HG02852 (cell line): ENCODE data around the gene GRB2.
A peak's percentile ranks its signal among the peaks of the same experiment; 100 is the strongest.

Experiments
- ATAC-seq: cut with Tn5 transposase; IDR thresholded peaks from one replicate; pipeline ENCODE4 v1.9.1; 2021; ENCODE audit warnings: mild to moderate bottlenecking, moderate library complexity; ENCODE audit not compliant: unreplicated experiment

The GRB2 gene

GRCh38 chr17:75414488-75414887 is 9.0 kb upstream of the GRB2 start:
- no peak for ATAC-seq

- no peak for ATAC-seq
Measured at GRCh38 chr17:75412455-75413317, 7.2 kb upstream of the GRB2 start.

- no peak for ATAC-seq
Measured at GRCh38 chr17:75411328-75412067, 6.0 kb upstream of the GRB2 start.

- ATAC-seq = no peak
Measured at GRCh38 chr17:75410141-75410540, 4.7 kb upstream of the GRB2 start.

DNA sequence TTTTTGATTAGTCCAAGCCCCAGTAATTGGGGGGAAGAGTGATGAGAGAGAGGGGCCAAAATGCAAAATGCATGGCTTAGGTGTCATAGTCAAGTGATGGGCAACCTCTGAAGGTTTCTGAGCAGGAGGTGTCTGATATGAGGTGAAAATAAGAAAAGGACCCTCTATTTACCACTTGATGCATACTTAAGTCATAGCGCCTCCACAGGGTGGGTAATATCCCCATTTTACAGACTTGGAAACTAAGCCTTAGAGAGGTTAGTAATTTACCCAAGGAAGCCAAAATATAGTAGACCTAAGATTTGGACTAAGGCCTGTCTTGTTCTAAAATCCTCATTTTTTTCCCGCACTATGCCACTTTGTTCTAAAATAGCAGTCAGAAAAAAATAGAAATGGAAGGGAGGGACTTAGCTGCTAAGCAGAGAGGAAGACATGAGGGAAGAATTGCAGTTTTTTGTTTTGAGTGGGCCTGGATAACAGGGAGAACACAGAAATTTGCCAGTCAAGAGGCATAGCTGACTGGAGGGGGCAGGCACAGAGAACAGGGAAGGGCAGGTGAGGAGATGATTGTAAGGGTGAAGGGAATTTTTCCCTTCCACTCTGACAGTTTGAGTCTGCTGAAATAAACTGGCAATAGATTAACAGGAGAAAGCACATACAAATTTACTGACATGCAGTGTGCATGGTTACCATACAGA is 2.3 kb upstream of the GRB2 start:
- ATAC-seq = no peak

- no peak for ATAC-seq
Measured at GRCh38 chr17:75406222-75406615, 741 bp upstream of the GRB2 start.

GRCh38 chr17:75404731-75405364 is 630 bp downstream of the GRB2 start:
- peak; percentile 16 for ATAC-seq

DNA sequence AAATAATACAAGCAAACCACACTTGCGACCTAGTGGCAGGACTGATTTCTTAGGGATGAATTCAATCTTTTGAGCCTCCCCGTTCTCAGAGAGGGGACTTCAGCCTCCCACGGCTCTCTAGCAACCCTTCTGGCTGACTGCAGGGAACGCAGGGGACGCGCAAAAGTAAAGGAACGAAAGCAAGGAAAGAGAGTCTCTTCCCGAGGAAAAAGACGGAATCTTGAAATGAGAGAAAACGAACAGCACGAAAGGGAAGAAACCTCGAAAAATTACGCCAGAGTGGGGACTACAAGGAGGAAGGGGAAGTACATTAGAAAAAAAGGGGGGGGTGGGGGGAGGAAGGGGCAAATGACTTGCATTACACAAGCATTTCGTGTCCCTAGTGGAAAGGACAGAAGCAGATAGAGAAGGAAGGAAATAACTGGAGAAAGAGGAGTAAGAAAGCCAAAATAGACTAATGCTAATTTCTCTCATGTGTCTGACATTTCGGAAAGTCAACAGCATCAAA is 1.2 kb downstream of the GRB2 start:
- ATAC-seq = no peak

- no peak for ATAC-seq
Measured at GRCh38 chr17:75403131-75403530, 2.3 kb downstream of the GRB2 start.

DNA sequence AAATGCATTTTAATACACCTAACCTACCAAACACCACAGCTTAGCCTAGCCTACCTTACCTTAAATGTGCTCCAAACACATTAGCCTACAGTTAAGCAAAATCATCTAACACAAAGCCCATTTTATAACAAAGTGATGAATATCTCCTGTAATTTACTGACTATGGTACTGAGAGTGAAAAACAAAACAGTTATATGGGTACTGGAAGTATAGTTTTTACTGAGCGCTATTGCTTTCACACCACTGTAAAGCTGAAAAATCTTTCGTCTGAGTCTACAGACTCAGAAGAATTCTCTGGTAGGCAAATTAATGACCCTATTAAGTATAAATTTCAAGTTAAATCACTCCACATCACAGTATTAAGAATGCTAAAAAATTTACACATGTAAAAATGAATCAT is 3.5 kb downstream of the GRB2 start:
- no peak for ATAC-seq

DNA sequence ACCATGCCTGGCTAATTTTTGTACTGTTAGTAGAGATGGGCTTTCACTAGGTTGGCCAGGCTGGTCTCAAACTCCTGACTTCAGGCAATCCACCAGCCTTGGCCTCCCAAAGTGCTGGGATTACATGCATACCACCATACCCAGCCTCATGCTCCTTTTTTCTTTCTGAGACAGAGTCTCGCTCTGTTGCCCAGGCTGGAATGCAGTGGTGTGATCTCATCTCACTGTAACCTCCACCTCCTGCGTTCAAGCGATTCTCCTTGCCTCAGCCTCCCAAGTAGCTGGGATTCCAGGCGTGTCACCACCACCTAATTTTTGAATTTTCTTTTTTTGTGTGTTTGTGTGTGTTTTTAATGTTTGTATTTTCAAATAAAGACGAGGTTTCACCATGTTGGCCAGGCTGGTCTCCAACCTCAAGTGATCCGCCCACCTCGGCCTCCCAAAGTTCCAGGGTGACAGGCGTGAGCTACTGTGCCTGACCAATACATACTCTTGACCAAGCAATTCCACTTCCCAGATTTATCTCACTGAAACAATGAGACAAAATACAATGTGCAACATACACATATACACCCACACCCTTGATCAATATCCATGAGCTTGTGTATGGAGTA is 5.0 kb downstream of the GRB2 start:
- ATAC-seq = no peak

- no peak for ATAC-seq
Measured at GRCh38 chr17:75398279-75398678, 7.2 kb downstream of the GRB2 start.

GRCh38 chr17:75397217-75397616 is 8.3 kb downstream of the GRB2 start:
- no peak for ATAC-seq

- no peak for ATAC-seq
Measured at GRCh38 chr17:75396796-75397195, 8.7 kb downstream of the GRB2 start.

GRCh38 chr17:75396025-75396424 is 9.5 kb downstream of the GRB2 start:
- ATAC-seq = no peak

DNA sequence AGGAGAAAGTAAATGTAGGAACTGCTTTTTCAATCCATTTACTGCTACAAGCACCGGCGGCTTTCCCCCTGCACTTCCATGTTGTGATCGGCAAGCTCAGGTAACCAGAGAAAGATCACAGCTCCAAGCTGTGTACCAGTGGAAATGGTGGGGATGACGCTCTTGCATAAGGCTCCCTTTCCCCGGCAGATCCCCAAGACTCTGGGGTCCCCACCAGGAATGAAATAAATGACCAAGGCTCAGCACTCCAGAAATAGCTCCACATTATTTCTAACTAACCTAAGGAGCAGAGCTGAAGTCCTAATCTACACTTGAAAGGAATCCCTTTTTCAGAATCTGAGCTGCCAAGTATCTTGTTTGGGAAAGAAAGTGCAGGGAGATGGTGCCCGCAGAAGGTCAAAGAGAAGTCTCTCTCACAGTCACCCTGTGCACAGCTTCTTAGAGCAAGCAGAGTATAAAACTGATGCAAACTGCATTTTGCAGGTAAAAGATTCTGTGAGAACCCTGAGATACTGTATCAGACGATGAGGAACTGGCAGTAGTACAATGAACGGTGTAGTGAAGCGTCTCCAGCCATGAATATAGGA is 11.1 kb downstream of the GRB2 start:
- no peak for ATAC-seq

GRCh38 chr17:75393523-75394331 is 11.8 kb downstream of the GRB2 start:
- ATAC-seq = peak; percentile 82

GRCh38 chr17:75392559-75392958 is 12.9 kb downstream of the GRB2 start:
- ATAC-seq = no peak

DNA sequence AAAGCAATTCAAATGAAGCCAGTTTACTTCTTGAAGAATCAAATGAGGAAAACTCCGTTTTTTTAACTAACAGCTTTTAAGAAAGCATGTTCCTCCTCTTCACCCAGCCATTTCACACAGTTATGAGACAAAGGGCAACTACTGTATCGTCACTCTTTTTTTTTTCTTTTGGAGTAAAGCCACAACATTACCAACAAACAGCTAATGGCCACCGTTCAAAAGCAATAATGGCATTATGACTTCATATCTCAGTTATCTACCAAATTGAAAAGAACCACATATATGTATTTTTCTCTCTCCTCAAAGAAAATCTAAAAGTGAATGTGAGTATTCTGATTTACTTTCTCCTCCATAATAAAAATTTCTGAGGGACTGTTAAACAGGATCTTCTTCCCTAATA is 14.5 kb downstream of the GRB2 start:
- ATAC-seq = no peak
